ENCODE measurements around the gene PKLR. TPM values are rescaled to one million over a fixed set of nuclear protein-coding genes. Genes with fewer than 3 reads are reported as not detected.

The PKLR gene
- total and polyA plus RNA-seq, 2 of the 8 experiments (the other 6 are each of a cell fraction or from before 2014, with no cell fraction given), result 2.3 to 7.5 TPM

GRCh38 chr1:155324037-155324716, 22.9 kb upstream of the PKLR start (continued):
- TF ChIP-seq, protein P1, sequence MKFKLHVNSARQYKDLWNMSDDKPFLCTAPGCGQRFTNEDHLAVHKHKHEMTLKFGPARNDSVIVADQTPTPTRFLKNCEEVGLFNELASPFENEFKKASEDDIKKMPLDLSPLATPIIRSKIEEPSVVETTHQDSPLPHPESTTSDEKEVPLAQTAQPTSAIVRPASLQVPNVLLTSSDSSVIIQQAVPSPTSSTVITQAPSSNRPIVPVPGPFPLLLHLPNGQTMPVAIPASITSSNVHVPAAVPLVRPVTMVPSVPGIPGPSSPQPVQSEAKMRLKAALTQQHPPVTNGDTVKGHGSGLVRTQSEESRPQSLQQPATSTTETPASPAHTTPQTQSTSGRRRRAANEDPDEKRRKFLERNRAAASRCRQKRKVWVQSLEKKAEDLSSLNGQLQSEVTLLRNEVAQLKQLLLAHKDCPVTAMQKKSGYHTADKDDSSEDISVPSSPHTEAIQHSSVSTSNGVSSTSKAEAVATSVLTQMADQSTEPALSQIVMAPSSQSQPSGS (IDR thresholded peaks at IDR 0.05; ENCODE audit: low read length), result no peak
- TF ChIP-seq KDM1A (IDR thresholded peaks at IDR 0.05; ENCODE audit: borderline replicate concordance, low read length), result no peak
- peak; percentile 64; the same call in 1 of the 2 replicates for TF ChIP-seq RBBP5 (IDR thresholded peaks at IDR 0.05; ENCODE audit: borderline replicate concordance, low read depth, low read length)
- no peak for TF ChIP-seq NANOG (IDR thresholded peaks at IDR 0.05; ENCODE audit: insufficient read depth, low read depth, low read length, poor library complexity, severe bottlenecking)
- no peak for TF ChIP-seq SRF (IDR thresholded peaks at IDR 0.05; ENCODE audit: low read depth, low read length)
- peak in 1 of 2 experiments; percentile 26; a peak in 2 of 3 replicates for TF ChIP-seq POLR2A (IDR thresholded peaks at IDR 0.05; ENCODE audit: control extremely low read depth in 1 of 2, low read depth in 2 of 2, low read length in 2 of 2)
- TF ChIP-seq TAF7 (optimal IDR thresholded peaks at IDR 0.05; ENCODE audit: borderline replicate concordance, low read depth, low read length), result peak; percentile 39
- TF ChIP-seq SIN3A (conservative IDR thresholded peaks at IDR 0.05 in 1 of 2, IDR thresholded peaks at IDR 0.05 in 1 of 2; ENCODE audit: low read depth in 1 of 2, low read length in 2 of 2), result peak in 1 of 2 experiments; percentile 80; a peak in 2 of 4 replicates
- no peak for TF ChIP-seq EZH2 (IDR thresholded peaks at IDR 0.05; ENCODE audit: low read depth, low read length, severe bottlenecking)
- 0 out of 2 replicates have a peak, but pooled peaks have one; percentile 31 for TF ChIP-seq BACH1 (IDR thresholded peaks at IDR 0.05; ENCODE audit: low read length)
- no peak for TF ChIP-seq GTF2F1 (IDR thresholded peaks at IDR 0.05; ENCODE audit: borderline replicate concordance, low read depth, low read length)
- no peak for TF ChIP-seq CBX8 (IDR thresholded peaks at IDR 0.05; ENCODE audit: borderline replicate concordance, low read depth, low read length)
- peak; percentile 41; the same call in 1 of the 2 replicates for TF ChIP-seq YY1 (IDR thresholded peaks at IDR 0.05; ENCODE audit: low read depth, low read length)
- no peak for TF ChIP-seq RAD21 (IDR thresholded peaks at IDR 0.05 in 1 of 2, conservative IDR thresholded peaks at IDR 0.05 in 1 of 2; ENCODE audit: low read depth in 2 of 2, low read length in 2 of 2)
- TF ChIP-seq BRCA1 (IDR thresholded peaks at IDR 0.05; ENCODE audit: low read depth, low read length), result no peak
- no peak for TF ChIP-seq TBP (IDR thresholded peaks at IDR 0.05; ENCODE audit: low read depth, low read length)
- no peak for TF ChIP-seq POU5F1 (IDR thresholded peaks at IDR 0.05; ENCODE audit: low read depth, low read length)
- no peak for TF ChIP-seq CHD1 (IDR thresholded peaks at IDR 0.05; ENCODE audit: low read depth, low read length)
- TF ChIP-seq, protein P2, sequence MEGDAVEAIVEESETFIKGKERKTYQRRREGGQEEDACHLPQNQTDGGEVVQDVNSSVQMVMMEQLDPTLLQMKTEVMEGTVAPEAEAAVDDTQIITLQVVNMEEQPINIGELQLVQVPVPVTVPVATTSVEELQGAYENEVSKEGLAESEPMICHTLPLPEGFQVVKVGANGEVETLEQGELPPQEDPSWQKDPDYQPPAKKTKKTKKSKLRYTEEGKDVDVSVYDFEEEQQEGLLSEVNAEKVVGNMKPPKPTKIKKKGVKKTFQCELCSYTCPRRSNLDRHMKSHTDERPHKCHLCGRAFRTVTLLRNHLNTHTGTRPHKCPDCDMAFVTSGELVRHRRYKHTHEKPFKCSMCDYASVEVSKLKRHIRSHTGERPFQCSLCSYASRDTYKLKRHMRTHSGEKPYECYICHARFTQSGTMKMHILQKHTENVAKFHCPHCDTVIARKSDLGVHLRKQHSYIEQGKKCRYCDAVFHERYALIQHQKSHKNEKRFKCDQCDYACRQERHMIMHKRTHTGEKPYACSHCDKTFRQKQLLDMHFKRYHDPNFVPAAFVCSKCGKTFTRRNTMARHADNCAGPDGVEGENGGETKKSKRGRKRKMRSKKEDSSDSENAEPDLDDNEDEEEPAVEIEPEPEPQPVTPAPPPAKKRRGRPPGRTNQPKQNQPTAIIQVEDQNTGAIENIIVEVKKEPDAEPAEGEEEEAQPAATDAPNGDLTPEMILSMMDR (IDR thresholded peaks at IDR 0.05; ENCODE audit: control extremely low read depth in 1 of 3, insufficient read depth in 1 of 3, low read depth in 1 of 3, low read length in 3 of 3), result no peak
- no peak for TF ChIP-seq SIX5 (IDR thresholded peaks at IDR 0.05; ENCODE audit: low read depth, low read length)

Measured in H1 (cell line).